ELF-1 (cell line): ENCODE measurements around the gene C6orf47.

Experiments
- DNase-seq: peaks from one replicate; pipeline ENCODE4 v3.0.0-alpha.2; 2016; ENCODE audit warnings: low read depth, low spot score

The C6orf47 gene

GRCh38 chr6:31687860-31688693 lies 27.5 kb upstream of the C6orf47 start:
- DNase-seq: no peak

GRCh38 chr6:31687321-31687720 lies 26.7 kb upstream of the C6orf47 start:
- no peak for DNase-seq

GRCh38 chr6:31686483-31686882 lies 25.9 kb upstream of the C6orf47 start:
- no peak for DNase-seq

GRCh38 chr6:31683591-31683990 lies 23.0 kb upstream of the C6orf47 start:
- DNase-seq: no peak

- DNase-seq: peak; percentile 54
Measured at GRCh38 chr6:31681135-31681671, 20.6 kb upstream of the C6orf47 start.

GRCh38 chr6:31680226-31681134 lies 19.9 kb upstream of the C6orf47 start, which contains the start of gene LY6G5C:
Gene LY6G5C (minus strand): TSS chr6:31681067. CDS start chr6:31680373, 694 bp downstream.
- DNase-seq: peak; percentile 85

- no peak for DNase-seq
Measured at GRCh38 chr6:31677955-31678354, 17.4 kb upstream of the C6orf47 start.

- no peak for DNase-seq
Measured at GRCh38 chr6:31676904-31677303, 16.3 kb upstream of the C6orf47 start.

GRCh38 chr6:31676322-31676903 lies 15.8 kb upstream of the C6orf47 start:
- DNase-seq: no peak

GRCh38 chr6:31669676-31670075 lies 9.1 kb upstream of the C6orf47 start, which contains the start of gene LY6G5B:
Gene LY6G5B (plus strand): TSS chr6:31669976. CDS start chr6:31670951, 975 bp downstream.
- DNase-seq: no peak

- DNase-seq: peak; percentile 20
Measured at GRCh38 chr6:31666337-31666965, 5.9 kb upstream of the C6orf47 start.

GRCh38 chr6:31665501-31666336 lies 5.1 kb upstream of the C6orf47 start, which contains the start of gene CSNK2B:
Gene CSNK2B (plus strand): TSS chr6:31666080. CDS start chr6:31666832, 752 bp downstream.
- DNase-seq: peak; percentile 98

- peak; percentile 89 for DNase-seq
Measured at GRCh38 chr6:31664790-31665500, 4.4 kb upstream of the C6orf47 start, which contains the start of gene GPANK1. Gene GPANK1 (minus strand): TSS chr6:31664997. CDS start chr6:31664478, 519 bp downstream.

GRCh38 chr6:31663961-31664789 lies 3.6 kb upstream of the C6orf47 start:
- peak; percentile 42 for DNase-seq

GRCh38 chr6:31663126-31663960 lies 2.8 kb upstream of the C6orf47 start:
- DNase-seq: no peak

- DNase-seq: no peak
Measured at GRCh38 chr6:31662124-31662723, 1.6 kb upstream of the C6orf47 start.
